A549 (cell line): ENCODE results near the gene UBE2H. TPM values are rescaled to one million over a fixed set of nuclear protein-coding genes. Genes with fewer than 3 reads are reported as not detected.

ENCODE experiments used
- ATAC-seq, 2 experiments: fragments of 200-7000 bp in 1 of 2; fragments of >200 bp in 1 of 2; cut with Nextera tagmentation in 1 of 2; cut with Tn5 transposase in 1 of 2; 3 replicates each; pipeline versions ENCODE4 v1.8.0 to v1.9.1; 2018 to 2020; ENCODE audit warnings: mild to moderate bottlenecking in 1 of 2, moderate library complexity in 1 of 2
- CTCF ChIA-PET: fragments of 300-600 bp; sonication (Branson Sonifier 250); formaldehyde crosslinking; extraction: SDS; loops from one replicate; lab custom pipeline; 2021; ENCODE audit warnings: antibody characterized with exemption, inconsistent platforms; lab: Yijun Ruan, JAX
- POLR2A ChIA-PET: fragments of 350-600 bp; formaldehyde crosslinking; extraction: SDS; loops from one replicate; lab custom pipeline; 2021; ENCODE audit warnings: antibody characterized with exemption, inconsistent platforms; lab: Yijun Ruan, JAX
- DNase-seq, 2 experiments: peaks; one replicate each; pipeline versions ENCODE4 v3.0.0 to v3.0.0-alpha.2; 2011 to 2016; ENCODE audit warnings: low read depth in 1 of 2, low spot score in 1 of 2
- FAIRE-seq: peaks from 2 replicates; lab custom pipeline; 2011; peaks lifted over from hg19 to GRCh38; lab: Jason Lieb, UNC
- H3K27ac ChIP-seq, 2 experiments: fragments of >200 bp; sonication (Bioruptor Twin); formaldehyde crosslinking; 3 replicates each; pipeline ENCODE4 v1.5.1; 2016 to 2017
- H3K4me1 ChIP-seq: fragments of >200 bp; sonication (Bioruptor Twin); formaldehyde crosslinking; 3 replicates; pipeline ENCODE4 v1.6.1; 2016
- H3K4me2 ChIP-seq: fragments of >200 bp; sonication (Bioruptor Twin); formaldehyde crosslinking; 3 replicates; pipeline ENCODE4 v1.6.1; 2016
- H3K4me3 ChIP-seq: fragments of >200 bp; sonication (Bioruptor Twin); formaldehyde crosslinking; 3 replicates; pipeline ENCODE4 v1.5.1; 2016
- H3K9me3 ChIP-seq: fragments of >200 bp; sonication (Bioruptor Twin); formaldehyde crosslinking; 3 replicates; pipeline ENCODE4 v1.6.1; 2016
- BCL3 ChIP-seq: fragments of >200 bp; sonication (Bioruptor Twin); formaldehyde crosslinking; IDR thresholded peaks from 3 replicates; pipeline ENCODE4 v1.6.1; 2016
- BHLHE40 ChIP-seq: IDR thresholded peaks from 2 replicates; pipeline ENCODE4 v1.6.1; 2012; ENCODE audit warnings: low read depth, low read length, inconsistent platforms
- CEBPB ChIP-seq, 2 experiments: fragments of >200 bp in 1 of 2; sonication (Bioruptor Twin) in 1 of 2; formaldehyde crosslinking in 1 of 2; IDR thresholded peaks; 2 replicates each; pipeline ENCODE4 v1.6.1; 2012 to 2016
- E2F6 ChIP-seq: IDR thresholded peaks from 2 replicates; pipeline ENCODE4 v1.6.1; 2012; ENCODE audit warnings: low read depth, borderline replicate concordance
- FOSB ChIP-seq: fragments of 250-450 bp; sonication (Bioruptor Pico); IDR thresholded peaks from 2 replicates; pipeline ENCODE4 v1.5.0; 2020; ENCODE audit warnings: mild to moderate bottlenecking, moderate library complexity
- FOSL2 ChIP-seq, 2 experiments: fragments of 450-650 bp in 1 of 2; fragments of >200 bp in 1 of 2; sonication (Bioruptor Twin) in 1 of 2; formaldehyde crosslinking; IDR thresholded peaks; 2 replicates each; pipeline versions ENCODE4 v1.5.0 to v1.6.1; 2016 to 2020; ENCODE audit warnings: mild to moderate bottlenecking in 1 of 2, moderate library complexity in 1 of 2
- HDAC2 ChIP-seq: fragments of 200-600 bp; sonication (generic); IDR thresholded peaks from 2 replicates; pipeline ENCODE4 v1.6.1; 2016
- HEYL ChIP-seq: fragments of 250-450 bp; sonication (Bioruptor Pico); IDR thresholded peaks from 2 replicates; pipeline ENCODE4 v1.8.0; 2021; ENCODE audit warnings: mild to moderate bottlenecking, moderate library complexity
- HOXA7 ChIP-seq: fragments of 250-450 bp; sonication (Bioruptor Pico); IDR thresholded peaks from 2 replicates; pipeline ENCODE4 v1.5.0; 2020; ENCODE audit warnings: mild to moderate bottlenecking, moderate library complexity
- HOXB13 ChIP-seq: fragments of 250-450 bp; sonication (Bioruptor Pico); IDR thresholded peaks from 2 replicates; pipeline ENCODE4 v1.5.0; 2020; ENCODE audit warnings: low read depth, mild to moderate bottlenecking, moderate library complexity
- HOXB5 ChIP-seq: fragments of 250-450 bp; sonication (Bioruptor Pico); IDR thresholded peaks from 2 replicates; pipeline ENCODE4 v1.5.0; 2020; ENCODE audit warnings: mild to moderate bottlenecking, moderate library complexity
- MAZ ChIP-seq: fragments of 150-350 bp; IDR thresholded peaks from 2 replicates; pipeline ENCODE4 v1.6.1; 2014; ENCODE audit warnings: antibody characterized with exemption, low read depth, low read length, borderline replicate concordance
- MYC ChIP-seq: IDR thresholded peaks from 2 replicates; pipeline ENCODE4 v1.6.1; 2012; ENCODE audit warnings: mild to moderate bottlenecking, inconsistent platforms, low read length, improper control_type of control experiment, borderline replicate concordance
- NPAS2 ChIP-seq: fragments of 250-450 bp; sonication (Bioruptor Pico); IDR thresholded peaks from 2 replicates; pipeline ENCODE4 v1.8.0; 2022; ENCODE audit warnings: mild to moderate bottlenecking, moderate library complexity, borderline replicate concordance
- PHF8 ChIP-seq: fragments of 200-600 bp; sonication (generic); IDR thresholded peaks from 2 replicates; pipeline ENCODE4 v1.6.1; 2016; ENCODE audit warnings: low read depth, mild to moderate bottlenecking, antibody characterized with exemption, moderate library complexity, borderline replicate concordance
- RAD21 ChIP-seq, 2 experiments: fragments of >200 bp in 1 of 2; sonication (Bioruptor Twin) in 1 of 2; formaldehyde crosslinking in 1 of 2; IDR thresholded peaks in 1 of 2; conservative IDR thresholded peaks in 1 of 2; 2 replicates in 1 of 2; 3 replicates in 1 of 2; pipeline ENCODE4 v1.6.1; 2012 to 2018; ENCODE audit warnings: inconsistent platforms in 1 of 2
- RNF2 ChIP-seq: fragments of 200-600 bp; sonication (generic); IDR thresholded peaks from 2 replicates; pipeline ENCODE4 v1.6.1; 2016; ENCODE audit warnings: low read depth, mild to moderate bottlenecking, antibody characterized with exemption, moderate library complexity, borderline replicate concordance
- SMC3 ChIP-seq: fragments of >200 bp; sonication (Bioruptor Twin); formaldehyde crosslinking; IDR thresholded peaks from 3 replicates; pipeline ENCODE4 v1.6.1; 2018; ENCODE audit warnings: inconsistent platforms
- SREBF2 ChIP-seq: fragments of 450-650 bp; IDR thresholded peaks from 2 replicates; pipeline ENCODE4 v1.6.1; 2014; ENCODE audit warnings: mild to moderate bottlenecking, moderate library complexity
- TP53 ChIP-seq: fragments of 250-450 bp; sonication (Bioruptor Pico); IDR thresholded peaks from 2 replicates; pipeline ENCODE4 v1.5.0; 2021; ENCODE audit warnings: mild to moderate bottlenecking, moderate library complexity
- ZC3H11A ChIP-seq: fragments of 450-650 bp; IDR thresholded peaks from 2 replicates; pipeline ENCODE4 v1.6.1; 2014; ENCODE audit warnings: antibody characterized with exemption, mild to moderate bottlenecking
- ZSCAN20 ChIP-seq: fragments of 250-450 bp; sonication (Bioruptor Pico); IDR thresholded peaks from 2 replicates; pipeline ENCODE4 v1.8.0; 2022; ENCODE audit warnings: mild to moderate bottlenecking, moderate library complexity
- WGBS: methylation state at CpG from one replicate; pipeline ENCODE4 v1.1.6; 2017; ENCODE audit errors: missing lambda C conversion rate; 5-methylcytosine and 5-hydroxymethylcytosine counted together
- polyA plus RNA-seq, 4 experiments: library from polyadenylated mRNA; depleted of rRNA in 3 of 4; stranded (reverse); fragments of >200 nt; fragmentation: RNase III in 1 of 4; extraction: RNeasy Plus Mini Kit Qiagen cat#74134 plus additional on column Dnase treatment in 1 of 4; gene quantifications; 2 replicates in 3 of 4; 3 replicates in 1 of 4; pipeline ENCODE4 v1.2.3, GENCODE V29; 2011 to 2017
- TF ChIP-seq, protein P1 (sequence below): IDR thresholded peaks from 2 replicates; pipeline ENCODE4 v1.6.1; 2012
- TF ChIP-seq, protein P2 (sequence below): IDR thresholded peaks from 2 replicates; pipeline ENCODE4 v1.6.1; 2012
- TF ChIP-seq, protein P3 (sequence below): fragments of 250-450 bp; sonication (Bioruptor Pico); IDR thresholded peaks from 2 replicates; pipeline ENCODE4 v1.5.0; 2021; ENCODE audit warnings: mild to moderate bottlenecking, moderate library complexity, borderline replicate concordance

UBE2H gene
- polyA plus RNA-seq, 2 of the 4 experiments (the other 2 are of a cell fraction): 73.5 to 99.2 TPM

GRCh38 chr7:129886167-129886817 is 66.5 kb downstream of the UBE2H start:
- Histone ChIP-seq H3K9me3 (no peaks in the 10 kb centered on the region), H3K4me3 (no peak overlapping the region), H3K27ac (no peak overlapping the region), H3K4me1 (peaks cover 23% of the 10 kb centered on the region), H3K4me2 (peak overlapping the region; percentile 25; the same call in 1 of the 3 replicates)
- ATAC-seq (peak in 1 of 2 experiments; percentile 44; a peak in 2 of 6 replicates), DNase-seq (no peak), FAIRE-seq (no peak)
- CTCF ChIA-PET: interaction anchor here (1.9 kb wide), 1 partner anchor 124 kb away, joined by 5 read pairs; no protein-coding TSS in a partner anchor
- POLR2A ChIA-PET: interaction anchor here (0.6 kb wide), 1 partner anchor 43 kb away, joined by 3 read pairs; no protein-coding TSS in a partner anchor
- 81% methylated on average over 3 of the region's 3 CpGs for WGBS
- peak in 1 of 2 experiments; percentile 22; a peak in 1 of 4 replicates for TF ChIP-seq CEBPB (IDR thresholded peaks at IDR 0.05)
- no peak for TF ChIP-seq ZSCAN20

DNA sequence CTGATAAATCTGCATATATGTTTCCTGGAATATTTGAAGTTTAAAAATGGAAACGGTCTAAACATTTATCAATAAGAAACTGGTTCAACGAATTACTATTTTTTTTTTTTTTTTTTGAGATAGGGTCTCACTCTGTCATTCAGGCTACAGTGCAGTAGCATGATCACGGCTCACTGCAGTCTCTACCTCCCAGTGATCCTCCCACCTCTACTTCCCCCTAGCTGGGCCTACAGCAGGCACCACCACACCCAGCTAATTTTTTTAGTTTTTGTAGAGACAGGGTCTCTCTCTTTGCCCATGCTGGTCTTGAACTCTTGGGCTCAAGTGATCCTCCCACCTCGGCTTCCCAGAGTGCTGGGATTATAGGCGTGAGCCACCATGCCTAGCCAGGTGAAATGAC is 68.3 kb downstream of the UBE2H start:
- Histone ChIP-seq H3K4me2 (no peak overlapping the region), H3K4me3 (no peak overlapping the region), H3K9me3 (no peaks in the 10 kb centered on the region), H3K4me1 (peaks cover 23% of the 10 kb centered on the region), H3K27ac (no peak overlapping the region)
- ChIA-PET POLR2A (no interaction called here), CTCF (interaction anchor here (0.6 to 1.0 kb wide), 3 partner anchors 33 to 127 kb away, joined by 3 read pairs; no protein-coding TSS in a partner anchor)
- ATAC-seq (no peak), DNase-seq (no peak), FAIRE-seq (no peak)
- TF ChIP-seq HOXB13 (CRISPR knock-in tag) (no peak), HEYL (no peak), RAD21 (conservative IDR thresholded peaks at IDR 0.05 in 1 of 2, IDR thresholded peaks at IDR 0.05 in 1 of 2) (no peak), BHLHE40 (no peak), HDAC2 (no peak), CEBPB (IDR thresholded peaks at IDR 0.05) (no peak), FOSL2 (IDR thresholded peaks at IDR 0.05) (no peak), FOSL2 (CRISPR knock-in tag; IDR thresholded peaks at IDR 0.05) (no peak)
- TF ChIP-seq, protein P1, sequence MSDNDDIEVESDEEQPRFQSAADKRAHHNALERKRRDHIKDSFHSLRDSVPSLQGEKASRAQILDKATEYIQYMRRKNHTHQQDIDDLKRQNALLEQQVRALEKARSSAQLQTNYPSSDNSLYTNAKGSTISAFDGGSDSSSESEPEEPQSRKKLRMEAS: no peak
- WGBS: 87% methylated on average over 5 of the region's 5 CpGs

DNA sequence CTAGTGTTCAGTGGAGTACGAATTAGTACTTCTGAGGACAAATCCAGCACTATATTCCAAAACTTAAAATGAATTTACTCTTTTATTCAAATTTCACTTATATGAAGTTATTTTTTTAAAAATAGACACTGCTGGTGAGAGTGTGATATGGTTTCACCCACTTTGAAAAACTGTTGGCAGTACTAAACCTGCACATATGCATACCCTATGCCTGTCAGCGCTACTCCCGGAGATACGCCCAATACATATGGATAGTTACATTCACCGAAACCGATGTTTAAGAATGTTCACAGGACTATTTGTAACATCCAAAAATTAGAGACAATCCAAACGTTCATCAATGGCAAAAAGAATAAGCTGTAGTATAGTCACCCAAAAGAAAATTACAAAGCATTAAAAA is 69.6 kb downstream of the UBE2H start:
- 86% methylated on average over 7 of the region's 7 CpGs for WGBS
- Histone ChIP-seq H3K4me3 (no peak overlapping the region), H3K9me3 (no peaks in the 10 kb centered on the region), H3K27ac (no peak overlapping the region), H3K4me2 (no peak overlapping the region), H3K4me1 (peaks cover 18% of the 10 kb centered on the region)
- POLR2A ChIA-PET: no interaction called here
- CTCF ChIA-PET: no interaction called here
- FAIRE-seq: no peak
- no peak for TF ChIP-seq HOXB13 (CRISPR knock-in tag)
- no peak for TF ChIP-seq HEYL
- TF ChIP-seq RNF2: no peak
- DNase-seq: no peak
- no peak for ATAC-seq

DNA sequence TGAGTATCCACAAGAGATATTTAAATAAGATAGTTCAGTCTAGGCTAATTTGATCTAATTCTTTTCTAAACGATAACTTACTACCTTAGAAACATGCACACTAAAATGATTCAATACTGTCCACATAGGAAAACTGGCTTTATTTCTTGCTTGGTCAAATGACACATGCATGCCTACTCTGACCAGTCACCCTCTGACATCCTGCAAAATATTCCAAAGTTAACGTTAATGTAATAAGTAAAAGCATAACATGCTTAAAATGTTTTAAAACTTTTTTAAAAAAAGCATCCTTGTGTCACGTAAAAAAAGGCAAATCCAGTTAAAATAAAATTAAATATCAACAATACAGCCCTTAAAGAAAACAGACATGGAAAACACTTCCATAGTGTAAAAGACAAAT is 70.2 kb downstream of the UBE2H start:
- CTCF ChIA-PET: no interaction called here
- TF ChIP-seq NPAS2 (CRISPR knock-in tag) (no peak), HOXA7 (CRISPR knock-in tag) (no peak), MYC (no peak), SREBF2 (no peak), E2F6 (no peak), ZC3H11A (no peak), SMC3 (no peak), BCL3 (no peak), HDAC2 (no peak), RAD21 (conservative IDR thresholded peaks at IDR 0.05 in 1 of 2, IDR thresholded peaks at IDR 0.05 in 1 of 2) (no peak), TP53 (CRISPR knock-in tag) (no peak), HOXB13 (CRISPR knock-in tag) (no peak), MAZ (no peak), PHF8 (no peak), FOSB (CRISPR knock-in tag) (no peak), HOXB5 (CRISPR knock-in tag) (no peak)
- TF ChIP-seq, protein P2, sequence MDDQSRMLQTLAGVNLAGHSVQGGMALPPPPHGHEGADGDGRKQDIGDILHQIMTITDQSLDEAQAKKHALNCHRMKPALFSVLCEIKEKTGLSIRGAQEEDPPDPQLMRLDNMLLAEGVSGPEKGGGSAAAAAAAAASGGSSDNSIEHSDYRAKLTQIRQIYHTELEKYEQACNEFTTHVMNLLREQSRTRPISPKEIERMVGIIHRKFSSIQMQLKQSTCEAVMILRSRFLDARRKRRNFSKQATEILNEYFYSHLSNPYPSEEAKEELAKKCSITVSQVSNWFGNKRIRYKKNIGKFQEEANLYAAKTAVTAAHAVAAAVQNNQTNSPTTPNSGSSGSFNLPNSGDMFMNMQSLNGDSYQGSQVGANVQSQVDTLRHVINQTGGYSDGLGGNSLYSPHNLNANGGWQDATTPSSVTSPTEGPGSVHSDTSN: no peak
- TF ChIP-seq, protein P3, sequence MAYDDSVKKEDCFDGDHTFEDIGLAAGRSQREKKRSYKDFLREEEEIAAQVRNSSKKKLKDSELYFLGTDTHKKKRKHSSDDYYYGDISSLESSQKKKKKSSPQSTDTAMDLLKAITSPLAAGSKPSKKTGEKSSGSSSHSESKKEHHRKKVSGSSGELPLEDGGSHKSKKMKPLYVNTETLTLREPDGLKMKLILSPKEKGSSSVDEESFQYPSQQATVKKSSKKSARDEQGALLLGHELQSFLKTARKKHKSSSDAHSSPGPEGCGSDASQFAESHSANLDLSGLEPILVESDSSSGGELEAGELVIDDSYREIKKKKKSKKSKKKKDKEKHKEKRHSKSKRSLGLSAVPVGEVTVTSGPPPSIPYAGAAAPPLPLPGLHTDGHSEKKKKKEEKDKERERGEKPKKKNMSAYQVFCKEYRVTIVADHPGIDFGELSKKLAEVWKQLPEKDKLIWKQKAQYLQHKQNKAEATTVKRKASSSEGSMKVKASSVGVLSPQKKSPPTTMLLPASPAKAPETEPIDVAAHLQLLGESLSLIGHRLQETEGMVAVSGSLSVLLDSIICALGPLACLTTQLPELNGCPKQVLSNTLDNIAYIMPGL: no peak

More for the DNA sequence above, 70.2 kb downstream of the UBE2H start:
- WGBS: 66% methylated on average over 3 of the region's 3 CpGs
- no peak overlapping the region for H3K27ac ChIP-seq
- POLR2A ChIA-PET: no interaction called here
- no peak overlapping the region for H3K4me2 ChIP-seq
- ATAC-seq (no peak), DNase-seq (no peak), FAIRE-seq (no peak)
- H3K4me1 ChIP-seq: peaks cover 24% of the 10 kb centered on the region
- H3K9me3 ChIP-seq: no peaks in the 10 kb centered on the region
- H3K4me3 ChIP-seq: no peak overlapping the region
